OCI-LY3 (cell line): ENCODE results near the gene GPR15LG.
A peak's percentile ranks its signal among the peaks of the same experiment; 100 is the strongest.
"Not testable (repeated sequence)": the region's sequence is repeated elsewhere in the genome, so short reads cannot be mapped to it uniquely, and the experiment has no call there.

Experiments used
- CTCF ChIP-seq: fragments of 200-600, 300-600 bp; sonication (generic); IDR thresholded peaks from 2 replicates; pipeline ENCODE4 v1.5.1; 2014; ENCODE audit warnings: antibody characterized with exemption, low read length, low read depth
- EZH2phosphoT487 ChIP-seq: fragments of 200-600 bp; shearing (Covaris generic); IDR thresholded peaks from 2 replicates; pipeline ENCODE4 v1.6.1; 2018; ENCODE audit warnings: antibody characterized with exemption, mixed run types, low read depth

DNA sequence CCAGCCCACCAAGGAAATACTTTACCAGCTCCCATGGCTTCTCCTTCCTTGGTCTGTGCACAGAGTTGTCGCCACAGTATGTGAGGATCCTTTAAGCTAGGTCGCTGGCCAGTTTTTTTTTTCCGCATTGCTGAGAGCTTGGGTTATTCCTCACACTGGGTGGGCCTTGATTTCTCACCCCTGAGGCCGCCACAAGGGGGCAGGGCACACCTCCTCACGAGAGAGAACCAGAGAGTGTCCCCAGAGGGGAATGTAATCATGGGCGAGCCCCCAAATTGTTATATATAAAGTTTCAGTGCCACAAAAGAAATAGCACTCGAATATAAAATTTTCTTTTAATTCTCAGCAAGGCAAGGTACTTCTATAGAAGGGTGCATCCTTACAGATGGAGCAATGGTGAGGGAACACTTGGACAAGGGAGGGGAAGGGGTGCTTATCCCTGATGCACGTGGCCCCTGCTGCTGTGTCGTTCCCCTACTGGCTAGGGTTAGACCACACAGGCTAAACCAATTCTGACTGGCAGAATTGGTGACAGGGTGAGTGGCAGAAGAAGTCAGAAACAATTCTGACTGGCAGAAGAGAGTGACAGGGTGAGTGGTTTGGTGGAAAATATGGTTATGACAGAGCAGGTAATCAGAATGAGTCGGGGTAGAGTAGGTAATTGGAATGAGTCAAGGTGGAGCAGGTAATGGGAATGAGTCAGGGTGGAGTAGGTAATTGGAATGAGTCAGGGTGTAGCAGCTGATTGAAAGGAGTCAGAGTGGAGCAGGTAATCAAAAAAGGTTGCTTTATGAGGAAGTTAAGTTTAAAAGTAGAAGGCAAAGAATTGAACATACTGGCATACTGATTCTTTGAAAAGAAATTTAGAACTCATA is 47.5 kb upstream of the GPR15LG start:
- TF ChIP-seq CTCF: peak; percentile 37
- TF ChIP-seq EZH2phosphoT487: not testable (repeated sequence)
